Stimulated activated CD8-positive, alpha-beta memory T cell treated with anti-CD3 and anti-CD28 coated beads, Interleukin-2, amount 100 ng/mL, for 1 hour (primary cell): ENCODE data around the gene NSL1.
A peak's percentile ranks its signal among the peaks of the same experiment; 100 is the strongest.

Experiments
- DNase-seq, 2 donors: peaks; one replicate each; pipeline ENCODE4 v3.0.0-alpha.2; 2020; ENCODE audit warnings: low read depth in 2 of 2

The NSL1 gene

DNA sequence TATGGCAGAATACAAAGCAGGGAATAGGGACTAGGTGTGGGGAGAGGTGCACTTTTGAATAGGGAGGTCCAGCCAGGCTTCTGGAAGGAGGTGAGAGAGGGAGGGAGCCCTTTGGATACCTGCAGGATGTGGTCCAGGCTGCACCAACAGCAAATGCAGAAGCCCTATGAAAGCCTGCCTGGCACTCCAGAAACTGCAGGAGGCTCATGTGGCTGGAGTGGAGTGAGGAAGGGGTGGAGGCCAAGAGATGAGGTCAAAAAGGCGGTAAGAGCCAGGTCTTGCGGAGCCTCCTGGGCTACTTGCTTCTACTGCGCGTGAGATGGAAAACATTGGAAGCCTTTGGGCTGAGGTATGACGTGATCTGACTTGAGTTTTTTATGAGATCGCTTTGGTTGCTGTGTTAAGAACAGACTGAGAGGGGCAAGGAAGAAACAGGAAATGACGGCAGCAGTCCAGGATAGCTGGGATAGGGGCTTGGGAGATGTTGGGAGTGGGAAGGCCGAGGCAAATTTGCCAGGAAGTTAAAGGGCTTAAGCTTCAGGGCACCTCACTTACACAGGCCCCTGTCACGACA is 87.5 kb downstream of the NSL1 start:
- DNase-seq, result no peak

DNA sequence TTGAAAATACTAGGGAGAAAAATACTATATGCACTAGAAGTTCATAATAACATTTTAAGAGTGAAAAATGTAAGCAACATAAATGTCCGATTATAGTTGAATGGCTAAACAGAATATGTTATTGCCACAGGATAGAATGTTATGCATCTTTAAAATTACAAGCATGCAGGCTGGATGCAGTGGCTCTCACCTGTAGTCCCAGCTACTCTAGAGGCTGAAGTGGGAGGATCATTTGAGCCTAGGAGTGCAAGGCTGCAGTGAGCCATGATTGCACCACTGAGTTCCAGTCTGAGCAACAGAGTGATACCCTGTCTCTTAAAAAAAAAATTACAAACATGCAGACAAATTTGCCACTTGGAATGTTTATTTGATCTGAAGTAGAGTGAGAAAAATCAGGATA is 88.9 kb downstream of the NSL1 start:
- no peak for DNase-seq

DNA sequence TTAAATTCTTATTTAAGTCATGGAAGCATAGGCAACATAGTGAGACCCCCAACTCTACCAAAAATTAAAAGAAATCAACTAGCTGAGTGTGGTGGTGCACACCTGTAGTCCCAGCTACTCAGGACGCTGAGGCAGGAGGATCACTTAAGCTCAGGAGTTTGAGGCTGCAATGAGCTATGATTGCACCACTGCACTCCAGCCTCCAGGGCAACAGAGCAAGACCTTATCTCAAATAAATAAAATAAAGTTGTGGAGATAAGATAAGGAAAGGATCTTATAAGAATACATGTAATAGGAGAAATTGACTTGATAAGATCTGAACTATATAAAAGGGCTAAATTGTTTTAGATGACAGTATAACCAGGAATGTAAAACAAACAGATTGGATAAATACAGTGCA is 89.7 kb downstream of the NSL1 start:
- no peak for DNase-seq

DNA sequence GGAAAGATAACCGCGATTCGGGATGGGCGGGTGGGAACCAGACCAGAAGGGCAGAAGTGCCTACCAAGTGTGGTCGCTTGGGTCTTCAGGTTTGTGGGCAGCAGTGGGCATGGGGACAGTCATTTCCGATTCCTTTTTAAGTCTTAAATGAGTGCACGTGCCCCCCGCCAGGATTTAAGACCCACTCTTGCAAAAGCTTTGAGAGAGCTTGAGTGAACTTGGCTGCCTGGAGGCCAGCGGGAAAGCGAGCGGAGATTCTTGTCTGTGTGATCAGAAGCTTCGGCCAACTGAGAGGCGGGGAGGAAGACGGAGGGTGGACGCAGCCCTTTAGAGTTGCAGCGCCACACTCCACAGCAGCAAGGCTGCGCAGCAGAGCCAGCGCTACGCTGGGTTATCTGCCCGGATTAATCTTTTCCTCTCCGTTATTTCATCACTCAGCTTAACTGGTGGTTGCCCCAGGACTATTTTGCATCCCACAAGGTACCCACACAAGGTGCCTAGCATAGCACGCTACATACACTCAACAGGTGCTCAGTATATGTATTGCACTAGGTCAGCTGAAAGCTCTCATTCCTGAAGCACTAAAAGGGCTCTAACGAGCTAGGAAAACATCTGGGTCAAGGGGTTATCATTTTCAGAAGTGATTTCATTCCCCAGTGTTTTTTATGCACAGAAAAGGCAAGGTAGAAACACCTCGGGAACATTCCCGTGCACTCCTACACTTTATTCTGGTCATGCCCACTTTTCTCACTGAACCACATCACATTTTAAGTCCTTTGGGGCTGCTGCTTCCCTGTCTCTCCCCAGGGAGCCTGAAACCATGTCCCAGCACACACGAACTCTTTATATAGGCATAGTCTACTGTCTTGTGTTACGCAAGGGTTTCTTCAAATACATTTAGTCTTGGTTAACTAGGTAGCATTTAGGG is 90.4 kb downstream of the NSL1 start:
- no peak for DNase-seq

DNA sequence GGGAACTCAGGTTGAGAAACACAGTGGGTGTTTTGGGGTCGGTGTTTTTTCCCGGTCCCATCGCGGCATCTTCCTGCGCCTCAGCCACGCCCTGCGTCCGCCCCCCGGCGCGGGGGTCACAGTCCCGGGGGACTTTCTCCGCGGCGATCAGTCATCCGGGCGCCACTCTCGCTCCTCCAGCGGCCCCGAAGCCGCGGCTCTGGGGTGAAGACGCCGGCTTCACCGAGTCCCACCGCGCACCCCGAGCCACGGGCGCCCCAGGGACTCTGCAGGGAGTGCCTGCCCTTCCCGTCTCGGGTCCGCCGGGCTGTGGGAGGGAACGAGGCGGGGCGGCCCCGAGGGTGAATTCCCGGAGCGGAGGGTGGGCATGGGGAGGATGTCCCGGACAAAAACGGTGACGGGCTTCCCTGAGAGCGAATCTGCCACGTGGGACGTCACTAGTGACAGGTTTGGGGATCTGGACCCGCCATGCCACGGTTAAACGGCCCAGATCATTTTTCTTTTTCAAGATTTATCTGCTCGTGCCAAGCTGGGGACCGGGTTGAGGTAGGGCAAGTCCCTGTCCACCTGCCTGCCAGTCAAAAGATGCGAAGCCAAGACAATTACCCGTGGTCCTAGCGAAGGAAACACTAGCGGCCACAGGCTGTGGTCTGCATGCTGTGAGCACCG is 91.2 kb downstream of the NSL1 start:
- peak; percentile 18 to 25 for DNase-seq

DNA sequence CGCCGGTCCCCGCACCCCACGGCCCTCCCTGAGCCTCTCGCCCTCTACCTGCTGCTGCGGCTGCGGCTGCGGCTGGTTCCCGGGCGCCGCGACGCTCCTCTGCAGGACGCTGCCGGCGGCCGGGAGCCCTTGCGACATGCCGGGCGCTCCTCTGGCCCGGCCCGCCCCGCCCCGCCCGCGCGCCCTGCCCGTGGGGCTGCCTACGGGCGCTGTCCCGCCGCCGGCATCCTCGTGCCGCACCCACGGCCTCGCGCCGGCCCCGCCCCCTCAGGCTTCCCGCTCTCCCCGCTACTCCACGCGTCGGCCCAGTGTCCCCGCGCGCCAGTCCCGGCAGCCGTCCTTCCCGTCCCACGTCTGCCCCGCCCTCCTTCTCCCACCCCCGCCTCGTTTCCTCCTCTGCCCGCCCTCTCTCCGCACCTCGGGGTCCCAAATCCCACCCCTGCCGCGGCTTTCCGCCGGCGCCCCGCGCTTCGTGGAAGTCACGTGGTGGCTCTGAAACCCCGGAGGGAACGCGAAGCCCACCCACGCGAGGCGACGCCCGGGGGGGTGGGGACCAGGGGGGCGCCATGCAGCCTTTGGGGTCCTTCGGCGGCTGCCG is 91.9 kb downstream of the NSL1 start, which contains the start of gene BATF3:
Gene BATF3 (minus strand): TSS at position 216 of the 598 bp plus-strand sequence. CDS start 78 bp downstream, at position 138.
- DNase-seq, result peak in 1 of 2 donors; percentile 11

DNA sequence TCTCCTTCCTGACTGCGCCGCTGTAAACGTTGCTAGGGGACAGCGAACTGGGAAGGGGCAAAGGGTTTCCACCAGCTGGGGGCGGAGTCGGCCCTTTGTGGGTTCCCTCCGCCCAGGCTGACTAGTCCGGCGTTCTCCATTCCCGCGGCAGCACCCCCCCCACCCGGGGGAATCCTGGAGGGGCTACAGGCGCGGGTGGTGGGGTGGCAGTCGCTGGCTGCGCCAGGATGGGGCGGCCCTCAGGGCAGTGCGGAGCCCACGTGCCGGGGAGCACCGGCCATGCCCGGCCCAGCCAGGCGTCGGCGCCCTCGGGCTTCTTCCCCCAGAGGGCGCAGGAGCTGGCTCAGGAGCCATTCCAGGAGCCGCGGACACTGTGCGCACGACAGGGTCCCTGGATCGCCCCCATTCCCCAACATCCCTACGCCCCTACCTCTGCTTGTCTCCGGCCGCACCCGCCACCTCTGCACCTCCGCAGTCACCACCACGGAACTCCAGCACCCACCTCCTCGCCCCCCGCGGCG is 92.4 kb downstream of the NSL1 start:
- no peak for DNase-seq

DNA sequence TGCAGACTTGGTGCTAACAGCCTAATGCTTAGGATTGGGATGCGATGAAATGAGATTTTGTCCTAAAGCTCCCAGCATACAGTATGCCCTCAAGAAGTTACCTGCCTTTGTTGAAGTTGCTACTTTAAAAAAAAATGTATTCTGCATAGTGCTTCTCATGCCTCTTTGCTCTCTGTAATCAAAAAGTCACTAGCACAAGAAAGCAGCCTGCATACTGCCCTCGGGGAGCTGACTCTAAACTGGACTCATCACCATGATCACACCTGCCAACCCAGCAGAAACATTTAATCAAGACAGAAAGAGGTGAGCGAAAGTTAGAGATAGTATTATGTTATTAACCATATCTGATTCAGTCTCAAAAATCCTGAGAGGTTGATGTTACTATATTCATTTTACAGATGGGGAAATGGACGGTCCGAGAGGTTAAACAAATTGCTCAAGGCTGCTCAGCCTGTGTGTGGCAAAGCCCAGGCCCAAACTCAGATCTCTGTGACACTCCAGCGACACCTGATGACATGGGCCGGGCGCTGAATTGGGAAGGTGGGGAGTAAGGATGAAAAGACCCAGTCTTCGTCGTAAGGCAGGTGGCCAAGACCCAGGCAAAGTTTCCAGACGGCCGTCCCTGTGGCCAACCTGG is 93.0 kb downstream of the NSL1 start:
- DNase-seq, result no peak

DNA sequence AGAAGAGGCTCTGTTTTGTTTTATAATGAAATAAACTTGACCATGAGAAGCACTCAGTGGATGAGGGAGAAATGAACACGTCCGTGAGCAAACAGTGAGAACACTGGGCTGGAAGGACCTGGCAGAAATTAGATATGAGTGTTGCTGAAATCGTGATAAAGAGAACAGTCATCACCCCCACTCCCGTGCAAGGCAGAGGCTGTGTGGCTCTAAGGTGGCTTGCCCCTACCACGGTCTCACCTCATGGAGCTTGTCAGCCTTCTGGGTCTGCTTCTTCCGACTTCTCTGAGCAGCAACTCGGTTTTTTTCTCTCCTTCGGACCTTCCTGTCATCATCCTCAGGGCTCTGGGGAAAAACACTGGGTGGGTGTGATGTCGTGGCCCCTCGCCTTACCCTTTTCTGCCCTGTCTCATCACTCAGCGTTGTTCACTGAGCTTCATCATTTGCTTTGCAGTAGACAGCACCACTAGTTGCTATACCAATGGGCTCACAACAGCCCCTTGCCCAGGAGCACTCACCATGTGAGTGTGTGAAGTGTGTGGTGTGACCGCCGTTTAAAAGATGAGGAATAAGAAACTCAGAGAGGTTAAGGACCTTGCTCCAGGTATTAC is 94.8 kb downstream of the NSL1 start:
- no peak for DNase-seq

DNA sequence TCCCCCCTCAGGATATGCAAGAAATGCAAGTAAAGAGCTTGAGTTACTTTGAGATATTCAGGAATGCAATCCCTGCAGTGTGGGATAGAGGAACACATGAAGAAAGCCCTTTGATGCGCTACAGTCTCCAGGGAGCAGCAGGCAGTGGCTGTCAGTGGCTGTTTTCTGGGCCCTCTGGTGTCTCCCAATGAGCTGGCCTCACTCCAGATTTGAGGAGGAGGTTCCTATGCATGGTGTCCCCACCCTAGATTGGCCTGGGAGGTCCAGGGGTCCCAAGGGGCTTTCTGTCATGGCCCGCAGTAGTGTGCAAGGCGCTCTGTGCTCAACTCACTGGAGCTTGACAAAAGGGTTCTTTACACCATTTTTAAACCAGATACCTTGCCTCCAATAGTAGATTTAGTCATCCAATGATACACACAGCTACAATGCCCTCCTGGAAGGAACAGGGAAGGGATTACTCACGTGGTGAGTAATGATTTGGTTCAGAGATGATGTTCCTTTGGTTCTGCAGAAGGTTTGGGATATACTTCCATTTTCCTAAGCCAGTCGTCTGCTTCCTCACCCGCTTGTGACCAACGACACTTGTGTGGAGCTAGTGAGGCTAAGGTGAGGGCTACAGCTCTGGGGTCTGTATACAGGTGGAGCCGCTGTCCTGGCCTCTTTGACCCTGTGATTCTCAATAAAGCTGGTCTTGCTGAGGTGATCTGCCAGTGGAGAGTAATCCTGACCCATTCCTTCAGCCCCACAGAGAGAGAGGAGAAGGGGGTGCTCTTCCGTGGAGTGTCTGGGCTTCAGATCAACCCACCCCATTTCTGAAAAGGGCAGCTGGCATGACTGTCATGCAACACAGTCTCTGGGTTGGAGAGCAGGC is 98.6 kb downstream of the NSL1 start:
- DNase-seq, result no peak

DNA sequence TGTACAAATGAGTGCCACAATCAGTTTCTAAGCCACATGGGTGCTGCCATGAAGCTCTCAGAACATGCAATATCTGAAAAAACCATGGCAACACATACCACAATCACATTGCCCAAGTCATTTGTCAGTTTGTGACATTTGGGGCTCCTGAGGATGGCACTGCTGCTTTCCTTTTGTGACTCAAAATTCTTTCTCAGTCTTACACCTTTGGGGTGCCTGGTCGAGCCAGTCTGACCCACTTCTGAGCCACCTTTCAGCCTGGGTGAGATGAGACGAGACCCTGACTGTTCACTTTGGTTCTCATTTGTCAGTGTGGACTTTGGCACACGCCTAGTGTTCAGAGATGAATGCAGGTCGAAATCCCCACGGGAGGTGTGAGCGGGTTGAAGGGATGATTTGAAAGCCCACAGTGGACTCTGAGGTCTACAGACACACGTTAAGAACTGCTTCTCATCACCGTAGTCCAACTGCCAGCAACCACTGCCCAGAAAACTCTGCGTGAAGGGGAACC is 100.0 kb downstream of the NSL1 start:
- DNase-seq, result no peak

DNA sequence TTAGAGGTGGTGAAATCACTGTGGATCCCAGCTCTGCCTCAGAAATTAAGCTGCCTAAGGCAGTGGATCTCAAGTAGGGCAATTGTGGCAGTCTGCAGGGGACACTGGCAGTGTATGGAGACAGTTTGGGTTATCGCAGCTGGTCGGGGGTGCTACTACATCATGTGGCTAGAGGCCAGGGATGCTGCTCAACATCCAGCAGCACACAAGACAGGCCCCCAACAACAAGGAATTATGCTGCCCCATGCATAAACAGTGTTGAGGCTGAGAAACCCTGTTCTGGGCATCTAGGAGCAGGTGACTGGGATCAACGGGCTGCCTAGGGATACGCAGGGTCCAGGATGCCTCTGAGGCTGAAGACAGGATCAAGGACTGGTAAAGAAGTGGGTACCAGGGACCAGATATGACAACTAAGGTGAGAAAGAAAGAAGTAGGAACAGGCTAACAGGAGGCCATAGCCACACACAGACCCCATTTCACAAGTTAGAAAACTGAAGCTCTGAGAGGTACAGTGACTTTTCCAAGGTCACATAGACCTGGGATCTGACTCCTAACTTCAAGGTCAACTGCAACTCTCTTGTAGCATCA is 100.7 kb downstream of the NSL1 start:
- no peak for DNase-seq

DNA sequence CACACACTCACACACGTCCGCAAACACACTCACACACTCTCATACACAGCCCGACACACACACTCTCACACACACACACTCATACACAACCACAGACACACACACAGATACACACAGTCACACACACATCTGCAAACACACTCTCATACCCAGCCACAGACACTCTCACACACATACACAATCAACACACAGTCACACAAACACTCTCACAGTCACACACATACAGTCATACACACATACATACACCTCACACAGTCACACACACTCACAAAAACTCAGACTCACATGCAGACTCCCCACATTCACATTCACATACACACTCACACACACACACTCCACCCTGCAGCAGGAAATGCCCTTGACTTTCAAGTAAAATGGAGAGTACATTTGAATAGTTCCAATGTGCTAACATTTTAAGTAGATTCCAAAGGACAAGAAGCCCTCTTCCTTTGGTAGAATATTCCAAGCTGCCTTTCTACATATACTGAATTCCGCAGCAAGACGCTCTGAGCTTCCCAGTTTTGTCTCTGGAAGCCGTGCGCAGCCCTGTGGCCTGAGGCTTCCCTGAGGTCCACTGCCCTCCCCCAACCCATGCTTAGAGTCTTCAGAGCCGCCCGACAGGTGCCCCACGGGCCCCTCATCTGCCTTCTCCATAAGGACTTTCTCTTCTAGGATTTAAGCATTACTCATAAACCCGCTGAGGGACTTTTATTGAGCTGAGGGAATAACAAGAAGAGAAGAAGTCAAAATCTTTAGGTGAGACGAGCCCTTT is 101.6 kb downstream of the NSL1 start:
- no peak for DNase-seq

DNA sequence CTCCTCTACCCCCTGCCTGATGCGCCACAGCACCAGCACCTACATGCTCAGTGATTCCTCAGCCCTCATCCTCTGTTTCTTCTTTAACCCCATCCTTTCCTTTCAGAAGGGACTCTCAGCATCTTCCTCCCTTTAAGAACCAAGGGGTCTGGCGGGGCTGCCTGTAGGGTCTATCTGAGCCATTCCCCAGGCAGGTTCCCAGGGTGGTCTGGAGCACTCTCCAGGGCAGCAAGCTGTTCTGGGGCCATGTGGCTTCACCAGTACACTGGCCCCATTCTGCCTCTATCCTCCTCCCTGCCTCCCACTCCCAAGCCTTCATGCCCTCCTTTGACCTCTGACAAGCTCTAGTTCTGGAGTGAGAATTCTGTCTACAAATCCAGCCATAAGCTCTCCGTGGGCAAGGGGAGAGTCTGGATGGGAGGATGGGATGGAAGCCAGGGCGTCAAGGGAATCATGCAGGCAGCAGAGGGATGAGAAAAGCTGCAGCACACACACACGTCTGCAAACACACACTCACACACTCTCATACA is 102.3 kb downstream of the NSL1 start:
- no peak for DNase-seq

DNA sequence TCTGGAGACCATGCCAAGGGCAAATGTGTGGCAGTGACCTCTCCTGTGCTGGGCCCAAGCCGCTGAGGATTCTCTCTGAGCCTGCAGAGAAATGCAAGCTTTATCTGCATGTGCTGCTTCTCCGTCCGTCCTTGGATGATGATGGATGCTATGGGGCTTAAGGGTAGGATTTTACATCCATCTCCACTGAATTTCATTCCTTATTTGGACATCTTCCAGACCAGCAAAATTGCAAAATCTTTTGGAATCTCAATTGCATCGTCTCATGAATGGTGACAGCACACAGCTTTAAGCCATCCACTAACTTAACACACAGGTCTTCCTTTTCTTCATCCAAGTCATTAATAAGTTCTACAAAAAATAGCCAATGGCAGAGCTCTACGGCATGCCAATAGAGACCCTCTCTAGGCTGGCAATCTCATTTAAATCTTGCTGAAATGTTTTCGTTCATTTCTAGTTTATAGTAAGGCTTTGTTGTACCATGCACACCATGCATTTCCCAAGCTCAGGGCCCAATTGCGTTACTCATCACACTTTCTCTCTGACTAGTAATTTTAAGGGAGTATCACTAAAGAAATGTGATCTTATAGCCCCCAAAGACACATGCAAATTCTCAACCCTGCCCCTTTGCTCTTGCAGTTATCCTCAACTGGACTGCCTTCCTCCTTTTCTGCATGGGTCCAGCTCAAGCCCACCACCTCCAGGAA is 103.1 kb downstream of the NSL1 start:
- no peak for DNase-seq

DNA sequence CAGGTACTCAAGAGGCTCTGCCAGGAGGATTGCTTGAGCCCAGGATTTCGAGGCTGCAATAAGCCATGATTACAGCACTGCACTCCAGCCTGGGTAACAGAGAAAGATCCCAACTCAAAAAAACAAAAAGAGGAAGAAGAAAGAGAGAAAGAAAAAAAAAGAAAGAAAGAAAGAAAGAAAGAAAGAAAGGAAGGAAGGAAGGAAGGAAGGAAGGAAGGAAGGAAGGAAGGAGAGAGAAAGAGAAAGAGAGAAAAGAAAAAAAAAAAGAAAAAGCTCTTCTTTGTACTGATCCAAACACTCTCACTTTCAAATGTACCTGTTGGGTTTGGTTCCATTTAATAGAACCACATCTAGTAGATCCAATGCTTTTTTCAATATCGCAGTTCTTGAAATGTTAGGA is 103.8 kb downstream of the NSL1 start:
- no peak for DNase-seq

DNA sequence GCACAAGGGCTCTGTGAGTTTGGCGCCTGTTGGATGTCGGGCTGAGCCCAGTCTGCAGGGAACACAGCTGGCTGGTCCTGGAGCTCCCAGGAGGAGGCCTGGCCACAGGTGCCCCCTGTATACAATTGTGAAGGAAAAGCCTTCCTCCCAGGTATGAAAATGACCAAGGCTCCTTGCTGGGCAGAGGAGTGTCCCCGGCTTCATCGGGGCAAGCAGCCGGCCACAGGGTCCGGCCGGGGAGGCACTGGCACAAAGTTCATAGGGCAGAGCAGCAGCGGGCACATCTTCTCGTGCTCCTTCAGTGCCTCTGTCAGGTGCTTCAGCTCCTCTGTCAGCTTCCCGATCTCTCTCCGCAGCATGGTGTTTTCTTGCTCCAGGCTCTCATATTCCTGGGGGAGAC is 105.0 kb downstream of the NSL1 start:
- no peak for DNase-seq

DNA sequence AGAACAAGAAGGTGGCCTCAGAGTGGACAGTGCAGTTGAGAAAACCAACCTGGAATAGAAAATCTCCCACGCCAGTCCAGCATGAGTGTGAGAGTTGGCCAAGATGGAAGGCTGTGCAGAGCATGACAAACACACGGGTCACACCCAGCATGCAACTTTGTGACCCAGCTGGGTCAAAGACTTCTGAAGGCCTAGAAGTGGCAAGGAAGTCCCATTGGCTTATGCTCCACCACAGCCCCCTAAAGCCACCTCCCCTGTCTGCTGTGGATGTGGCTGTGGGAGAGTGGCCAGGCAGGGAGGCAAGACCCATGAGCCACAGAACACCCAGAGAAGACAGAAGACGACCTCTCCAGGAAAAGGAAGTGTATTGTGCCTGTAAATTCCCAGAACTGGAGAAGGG is 105.5 kb downstream of the NSL1 start:
- no peak for DNase-seq
